NCI-H748 (cell line): ENCODE data around the gene AHNAK2.
"Not testable (repeated sequence)": the region's sequence is repeated elsewhere in the genome, so short reads cannot be mapped to it uniquely, and the experiment has no call there.

ENCODE experiments used
- DNase-seq: peaks from one replicate; lab custom pipeline; 2025; ENCODE audit not compliant: unreplicated experiment; lab: John Stamatoyannopoulos, UW

Gene AHNAK2

DNA sequence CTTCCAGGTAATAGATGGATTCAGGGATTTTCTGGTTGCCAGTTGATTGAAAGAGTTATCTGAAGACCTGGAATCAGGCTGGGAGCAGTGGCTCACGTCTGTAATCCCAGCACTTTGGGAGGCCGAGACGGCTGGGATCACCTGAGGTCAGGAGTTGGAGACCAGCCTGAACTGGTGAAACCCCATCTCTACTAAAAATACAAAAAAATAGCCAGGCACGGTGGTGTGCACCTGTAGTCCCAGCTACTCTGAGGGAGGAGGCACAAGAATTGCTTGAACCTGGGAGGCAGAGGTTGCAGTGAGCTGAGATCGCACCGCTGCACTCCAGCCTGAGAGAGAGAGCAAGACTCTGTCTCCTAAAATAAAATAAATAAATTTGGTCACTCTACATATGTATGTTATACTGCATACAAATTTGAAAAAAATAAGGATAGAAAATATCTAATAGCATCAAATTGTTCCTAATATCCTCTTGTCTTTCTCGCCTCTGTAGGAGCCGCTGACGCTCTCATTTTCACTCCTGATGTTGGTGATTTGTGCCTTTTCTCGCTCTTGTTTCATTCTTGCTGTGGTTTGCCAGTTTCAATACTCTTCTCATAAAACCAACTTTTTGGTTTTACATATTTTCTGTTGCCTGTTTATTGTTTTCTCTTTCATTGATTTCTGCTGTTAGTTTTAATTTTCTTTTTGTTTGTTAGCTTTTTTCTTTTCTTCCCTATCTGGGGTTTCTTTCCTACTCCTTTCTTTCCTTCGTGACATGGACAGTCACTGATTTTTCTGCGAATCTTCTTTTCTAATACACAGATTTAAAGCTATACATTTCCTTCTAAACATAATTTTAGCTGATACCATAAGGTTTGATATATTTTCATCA, 77.3 kb downstream of the AHNAK2 start:
- no peak for DNase-seq

DNA sequence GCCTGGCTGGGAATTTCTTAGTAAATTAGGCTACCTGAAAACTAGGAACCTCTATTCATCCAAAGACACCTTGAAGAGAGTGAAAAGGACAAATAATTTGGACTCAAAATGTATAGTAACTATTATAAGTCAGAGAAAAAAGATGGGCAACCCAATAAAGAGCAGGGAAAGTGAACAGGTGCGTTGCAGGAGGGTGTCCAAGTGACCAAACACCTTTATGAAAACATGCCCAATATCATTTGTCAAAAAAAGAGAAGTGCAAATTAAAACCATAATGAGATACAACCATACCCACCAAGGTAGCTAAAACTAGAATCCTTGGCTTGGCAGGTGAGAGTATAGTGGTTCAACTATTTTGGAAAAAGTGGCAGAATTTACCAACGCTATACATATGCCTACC, 78.4 kb downstream of the AHNAK2 start:
- DNase-seq, result no peak

DNA sequence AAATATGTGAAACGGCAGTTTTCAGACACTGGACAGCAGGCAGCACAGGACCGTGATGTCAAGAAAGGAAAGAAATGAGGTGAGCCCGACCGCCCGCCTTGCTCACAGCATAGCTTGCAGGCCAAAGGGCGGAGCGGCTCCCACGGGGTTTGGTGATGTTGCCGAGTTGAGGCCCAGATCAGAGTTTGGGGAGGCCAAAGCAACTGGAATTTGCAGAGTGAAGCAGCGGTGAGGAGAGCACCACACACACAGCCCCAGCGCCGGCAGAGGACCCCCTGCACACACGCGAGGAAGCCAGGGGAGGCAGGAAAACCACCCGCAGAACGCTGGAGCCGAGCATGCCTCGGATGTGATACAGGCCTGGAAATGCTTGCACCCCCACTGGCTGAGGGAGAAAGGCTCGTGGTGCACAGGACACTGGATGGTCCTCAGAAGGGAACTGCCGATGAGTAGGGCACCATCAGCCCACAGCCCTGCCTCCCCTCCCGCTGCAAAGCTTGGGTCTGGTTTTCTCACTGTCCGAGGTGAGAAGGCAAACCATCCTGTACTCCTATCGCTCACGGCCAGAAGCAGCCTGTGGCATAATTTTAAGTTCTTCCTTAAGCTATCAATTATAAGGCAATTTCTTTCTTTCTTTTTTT, 79.2 kb downstream of the AHNAK2 start:
- DNase-seq, result no peak

DNA sequence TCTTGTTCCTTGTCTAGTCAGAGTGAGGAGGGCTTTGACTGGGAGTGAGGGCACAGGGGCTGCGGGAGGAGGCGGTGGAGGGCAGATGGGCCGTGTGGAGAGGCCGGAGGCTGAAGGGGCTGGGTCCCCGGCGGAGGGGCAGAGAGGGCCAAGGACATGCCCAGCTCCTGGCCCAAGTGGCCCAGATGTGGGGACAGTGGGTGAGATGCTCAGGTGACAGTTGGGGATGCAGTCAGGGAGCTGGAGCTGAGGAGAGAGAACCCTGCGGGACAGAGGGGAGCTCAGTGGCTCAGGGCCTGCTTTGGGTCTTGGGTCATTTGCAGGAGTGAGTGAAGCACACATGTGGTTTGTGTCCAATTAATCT, 80.0 kb downstream of the AHNAK2 start:
- DNase-seq, result no peak

DNA sequence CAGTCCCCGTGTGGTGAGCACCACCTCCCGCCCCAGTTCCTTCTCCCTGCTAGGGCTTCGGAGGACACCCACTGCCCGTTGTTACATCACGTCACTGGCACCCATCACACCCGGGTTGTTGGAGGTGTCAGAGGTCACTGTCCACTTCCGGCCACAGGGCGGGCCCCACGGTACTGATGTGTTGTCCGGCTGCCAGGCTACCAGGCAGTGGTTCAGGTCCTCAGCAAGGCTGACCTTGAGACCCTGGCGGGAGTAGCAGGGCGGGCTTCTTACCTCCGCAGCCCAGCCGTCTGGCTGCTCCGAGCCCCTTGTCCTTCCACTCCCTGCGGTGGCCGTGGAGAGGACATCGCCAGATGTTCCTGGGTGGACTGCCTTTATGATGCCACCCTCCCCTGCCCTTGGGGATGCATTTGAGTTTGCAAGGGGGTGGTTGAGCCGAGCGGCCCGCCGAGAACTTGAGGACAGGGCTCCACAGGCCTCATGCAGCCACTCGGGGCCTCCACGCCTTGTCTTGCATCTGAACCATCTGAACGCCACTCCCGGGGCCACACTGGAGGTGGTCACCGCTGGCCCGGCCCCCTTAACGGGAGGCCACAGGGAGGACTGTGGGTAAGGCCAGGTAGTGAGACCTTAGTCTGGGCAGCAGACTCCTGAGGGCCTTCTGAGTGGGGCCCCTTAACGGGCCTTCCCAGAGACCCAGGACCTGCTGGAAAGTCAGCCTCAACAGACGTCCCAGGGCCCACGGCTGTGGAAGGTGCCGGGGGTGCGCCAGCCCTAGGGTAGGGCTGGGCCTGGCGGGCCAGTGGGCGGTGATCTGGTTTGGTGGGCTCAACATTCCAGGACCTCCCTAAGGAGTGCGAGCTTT, 80.6 kb downstream of the AHNAK2 start:
- DNase-seq, result no peak

DNA sequence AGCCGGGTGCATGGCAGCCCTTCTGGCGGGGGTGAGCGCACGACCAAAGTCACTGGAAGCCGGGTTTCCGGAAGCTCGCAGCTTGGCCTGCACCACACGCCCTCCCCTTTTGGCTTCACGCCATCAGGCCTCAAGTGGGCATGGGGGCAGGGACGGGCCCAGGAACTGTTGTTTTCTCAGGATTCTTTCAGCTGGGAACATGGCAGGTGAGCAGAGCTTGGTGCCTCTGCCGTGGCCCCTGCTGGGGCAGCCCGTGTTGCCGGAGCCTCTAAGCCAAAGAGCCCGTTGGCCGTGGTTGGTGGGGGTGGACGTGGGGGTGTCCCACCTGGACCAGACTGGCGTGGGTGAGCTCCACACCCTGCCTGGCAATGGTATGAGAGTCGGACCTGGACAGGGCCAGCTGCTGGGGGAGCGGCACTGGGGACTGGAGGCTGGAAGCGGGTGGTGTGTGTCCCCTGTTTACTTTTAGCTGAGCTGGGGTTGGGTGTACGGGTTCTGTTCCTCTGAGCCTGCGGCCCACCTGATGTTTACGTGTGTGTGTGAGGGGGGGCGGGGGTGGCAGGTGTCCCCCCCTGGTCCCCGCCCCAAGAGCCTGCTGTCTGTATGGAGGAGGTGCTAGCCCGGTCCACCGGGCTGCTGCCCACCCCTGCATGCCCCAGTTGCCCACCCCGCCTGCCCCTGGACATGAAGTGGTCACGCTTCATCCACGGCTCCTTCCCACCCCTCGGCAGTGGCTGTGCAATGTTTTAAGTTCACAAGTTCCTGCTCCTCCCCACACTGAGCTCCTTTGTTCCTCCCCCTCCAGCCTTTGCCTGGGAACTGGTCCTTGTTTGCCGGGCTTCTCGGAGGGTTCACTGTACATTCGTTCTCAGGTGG, 82.2 kb downstream of the AHNAK2 start:
- DNase-seq, result peak; percentile 78

DNA sequence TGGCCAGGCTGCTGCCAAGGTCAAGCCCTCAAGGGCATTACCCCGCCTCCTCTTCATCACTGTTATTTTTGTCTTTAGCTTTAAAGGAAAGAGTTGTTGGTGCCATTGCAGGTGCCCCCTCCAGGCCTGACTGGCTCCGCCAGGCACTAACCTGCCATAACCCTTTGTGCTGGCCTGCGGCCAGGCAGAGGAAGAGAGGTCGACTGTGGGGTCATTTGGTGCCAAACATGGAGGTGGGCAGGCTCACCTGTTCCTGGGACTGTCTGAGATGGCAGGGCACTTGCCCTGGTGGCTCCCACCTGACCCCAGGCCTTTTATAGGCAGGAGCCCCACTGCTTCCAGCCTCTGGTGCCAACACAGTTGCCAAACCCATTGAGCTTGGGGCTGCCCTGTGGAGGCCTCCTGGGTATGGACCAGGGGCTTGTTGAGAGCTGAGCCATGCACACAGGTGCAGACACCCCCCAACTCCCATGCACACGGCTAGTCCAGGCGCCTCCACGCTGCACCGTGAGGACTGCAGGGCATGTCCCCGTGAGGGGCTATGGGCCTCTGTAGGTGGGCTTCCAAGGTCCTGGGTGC, 82.9 kb downstream of the AHNAK2 start:
- no peak for DNase-seq

DNA sequence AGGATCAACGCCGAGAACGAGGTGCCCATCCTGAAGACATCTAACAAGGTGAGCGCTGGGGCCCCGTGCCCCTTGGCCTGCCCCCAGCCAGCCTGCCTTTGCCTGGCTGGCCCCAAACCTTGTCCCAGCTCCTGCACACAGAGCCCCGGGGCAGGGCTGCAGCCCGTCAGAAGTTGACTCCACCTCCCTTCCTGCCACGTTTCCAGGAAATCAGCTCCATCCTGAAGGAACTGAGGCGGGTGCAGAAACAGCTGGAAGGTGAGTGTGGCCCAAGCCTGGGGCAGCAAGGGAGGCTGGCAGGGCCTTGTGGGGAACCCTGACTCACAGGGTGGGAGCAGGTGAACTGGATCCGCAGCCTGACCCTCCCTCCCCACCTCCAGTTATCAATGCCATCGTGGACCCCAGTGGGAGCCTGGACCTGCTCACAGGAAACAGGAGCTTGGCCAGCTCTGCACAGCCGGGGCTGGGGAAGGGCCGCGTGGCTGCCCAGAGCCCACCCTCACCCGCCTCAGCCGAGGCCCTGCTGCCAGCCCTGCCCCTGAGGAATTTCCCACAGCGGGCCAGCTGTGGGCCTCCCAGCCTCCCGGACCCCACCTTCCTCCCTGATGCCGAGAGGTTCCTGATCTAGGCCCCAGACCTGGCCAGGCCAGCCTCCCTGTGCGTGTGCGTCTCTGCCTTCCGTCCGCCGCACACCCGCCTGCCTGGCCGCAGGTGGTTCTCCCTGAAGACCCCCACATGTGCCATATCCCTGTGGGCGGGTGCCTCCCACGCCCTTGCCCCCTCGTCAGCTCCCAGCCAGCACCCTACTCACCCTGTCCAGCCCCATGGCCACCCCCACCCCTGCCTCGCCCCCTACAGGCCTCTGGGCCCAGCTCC, 83.6 kb downstream of the AHNAK2 start:
- DNase-seq, result no peak

DNA sequence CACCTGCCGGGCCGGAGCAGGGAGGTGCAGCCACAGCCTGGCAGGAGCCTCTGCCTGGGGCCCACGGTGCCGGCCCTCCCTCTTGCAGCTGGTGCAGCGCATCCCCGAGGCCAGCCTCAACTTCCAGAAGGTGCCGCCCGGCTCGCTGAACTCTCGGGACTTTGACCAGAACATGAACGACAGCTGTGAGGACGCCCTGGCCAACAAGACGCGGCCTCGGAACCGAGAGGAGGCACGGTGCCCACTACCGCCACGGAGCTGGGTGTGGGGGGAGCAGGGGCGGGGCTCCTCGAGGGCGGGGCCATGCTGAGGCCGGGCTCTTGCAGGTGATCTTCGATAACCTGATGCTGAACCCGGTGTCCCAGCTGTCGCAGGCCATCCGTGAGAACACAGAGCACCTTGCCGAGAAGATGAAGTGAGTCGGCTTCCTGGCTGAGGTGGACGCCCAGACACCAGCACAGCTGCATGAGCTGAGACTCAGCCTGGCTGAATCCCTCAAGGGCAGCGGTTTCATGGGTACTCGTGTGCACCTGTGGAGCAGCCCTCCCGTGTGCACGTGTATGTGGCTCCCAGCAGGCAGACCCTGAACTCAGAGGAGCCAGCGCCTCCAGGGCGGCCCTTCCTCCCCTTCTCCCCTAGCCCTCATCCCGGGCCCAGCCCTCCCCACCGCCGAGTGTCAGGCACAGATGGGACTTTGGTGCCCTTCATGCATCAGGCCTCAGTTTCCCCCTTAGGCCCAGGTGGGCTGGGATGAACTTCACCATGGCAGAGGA, 84.6 kb downstream of the AHNAK2 start:
- DNase-seq, result no peak

DNA sequence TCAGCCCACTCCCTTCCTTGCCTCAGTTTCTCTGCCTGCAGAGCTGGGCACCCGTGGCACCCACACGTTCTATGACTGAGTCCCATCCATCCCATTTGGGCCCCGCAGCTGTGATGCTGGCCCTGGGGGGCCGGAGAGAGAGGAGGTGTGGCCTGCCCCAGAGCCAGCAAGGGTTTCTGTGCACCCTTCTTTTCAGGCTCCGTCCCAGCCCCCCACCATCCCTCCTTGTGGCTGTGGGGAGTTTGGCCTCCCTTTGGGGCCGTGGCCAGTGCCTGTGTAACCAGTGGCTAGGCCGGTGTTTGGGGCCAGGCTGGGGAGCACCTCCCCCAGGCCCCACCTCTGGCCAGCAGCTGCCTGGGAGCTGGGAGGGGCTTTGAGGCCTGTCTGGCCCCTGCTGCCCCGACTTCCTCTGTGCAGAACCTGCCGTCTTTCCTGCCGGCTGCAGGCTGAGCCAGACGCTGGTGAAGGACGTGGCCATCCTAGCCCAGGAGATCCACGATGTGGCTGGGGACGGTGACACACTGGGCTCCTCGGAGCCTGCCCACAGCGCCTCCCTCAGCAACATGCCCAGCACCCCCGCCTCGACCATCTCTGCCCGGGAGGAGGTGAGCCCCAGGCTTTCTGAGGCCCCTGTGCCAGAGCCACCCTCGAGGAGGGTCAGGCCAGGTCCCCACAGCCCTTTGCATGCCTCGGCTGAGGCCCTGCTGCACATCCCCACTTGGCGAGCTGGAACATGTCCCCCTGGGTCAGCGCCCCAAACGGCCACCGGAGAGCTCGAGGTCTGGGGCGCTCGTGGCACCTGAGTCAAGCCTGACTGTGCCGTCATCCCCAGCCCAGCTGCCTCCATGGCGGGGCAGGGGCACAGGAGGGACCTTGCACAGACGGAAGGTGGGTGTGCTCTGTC, 85.4 kb downstream of the AHNAK2 start:
- no peak for DNase-seq

DNA sequence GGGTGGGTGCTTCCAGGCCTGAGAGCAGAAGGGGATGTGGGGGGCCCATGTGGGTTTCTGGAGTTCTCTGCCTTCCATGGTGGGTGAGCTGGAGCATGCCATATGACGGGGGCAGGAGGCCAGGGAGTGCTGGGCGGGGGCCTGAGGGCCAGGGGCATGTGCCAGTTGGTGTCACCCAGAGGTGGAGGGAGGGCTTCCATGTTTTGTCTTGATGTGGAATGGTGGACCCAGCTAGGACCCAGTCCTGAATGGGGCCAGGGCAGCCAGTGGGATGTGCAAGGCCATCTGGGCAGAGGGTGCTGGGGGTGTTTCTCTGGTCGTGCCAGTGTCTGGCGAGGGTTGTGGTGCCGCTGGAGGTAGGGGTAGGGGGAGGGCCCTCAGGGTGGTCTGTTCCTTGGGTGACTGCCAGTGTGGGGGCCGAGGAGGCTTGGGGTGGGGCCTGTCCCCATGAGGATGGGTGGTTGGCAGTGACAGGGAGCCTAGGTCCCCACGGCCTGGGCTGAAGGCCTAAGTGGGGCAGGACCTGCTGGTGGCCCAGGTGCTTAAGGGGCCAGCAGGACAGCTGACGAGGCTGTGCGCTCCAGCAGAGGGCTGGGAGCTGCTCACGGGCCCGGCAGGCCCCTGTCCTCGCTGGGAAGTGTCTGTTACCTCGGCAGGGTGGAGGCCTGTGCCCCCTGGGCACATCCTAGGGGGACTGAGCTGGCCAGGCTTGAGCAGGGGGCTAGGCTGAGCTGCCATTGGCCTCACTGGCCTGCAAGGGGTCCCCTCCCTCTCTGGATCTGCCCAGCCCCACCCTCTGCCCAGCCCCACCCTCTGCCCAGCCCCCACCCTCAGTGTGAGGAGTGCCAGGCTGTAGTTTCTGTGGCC, 86.3 kb downstream of the AHNAK2 start:
- no peak for DNase-seq

DNA sequence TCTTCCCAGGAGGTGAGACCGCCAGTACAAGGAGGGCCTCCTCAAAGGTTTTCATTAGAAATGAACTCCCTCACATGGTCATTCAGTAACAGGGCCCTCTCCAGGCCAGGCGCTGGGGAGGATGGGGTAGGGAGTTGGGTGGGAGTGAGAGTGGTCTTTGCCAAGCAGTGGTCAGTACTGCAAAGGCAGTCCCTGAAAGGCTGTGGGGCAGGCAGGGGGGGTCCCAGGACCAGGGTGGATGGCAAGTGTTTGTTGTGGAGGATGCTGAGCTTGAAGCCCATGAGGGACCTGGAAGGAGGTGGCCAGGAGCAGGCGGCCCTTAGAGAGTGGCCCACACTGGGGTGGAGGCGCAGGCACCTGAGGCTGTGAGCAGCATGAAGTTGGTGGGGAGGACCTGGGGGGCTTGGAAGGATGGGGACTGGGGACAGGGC, 87.0 kb downstream of the AHNAK2 start:
- no peak for DNase-seq

DNA sequence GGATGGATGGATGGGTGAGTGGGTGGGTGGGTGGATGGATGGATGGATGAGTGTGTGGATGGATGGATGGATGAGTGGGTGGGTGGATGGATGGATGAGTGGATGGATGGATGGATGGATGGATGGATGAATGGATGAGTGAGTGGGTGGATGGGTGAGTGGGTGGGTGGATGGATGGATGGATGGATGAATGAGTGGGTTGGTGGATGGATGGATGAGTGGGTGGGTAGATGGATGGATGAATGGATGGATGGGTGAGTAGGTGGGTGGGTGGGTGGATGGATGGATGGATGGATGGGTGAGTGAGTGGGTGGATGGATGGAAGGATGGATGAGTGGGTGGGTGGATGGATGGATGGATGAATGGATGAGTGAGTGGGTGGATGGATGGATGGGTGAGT, 87.9 kb downstream of the AHNAK2 start:
- DNase-seq, result not testable (repeated sequence)

DNA sequence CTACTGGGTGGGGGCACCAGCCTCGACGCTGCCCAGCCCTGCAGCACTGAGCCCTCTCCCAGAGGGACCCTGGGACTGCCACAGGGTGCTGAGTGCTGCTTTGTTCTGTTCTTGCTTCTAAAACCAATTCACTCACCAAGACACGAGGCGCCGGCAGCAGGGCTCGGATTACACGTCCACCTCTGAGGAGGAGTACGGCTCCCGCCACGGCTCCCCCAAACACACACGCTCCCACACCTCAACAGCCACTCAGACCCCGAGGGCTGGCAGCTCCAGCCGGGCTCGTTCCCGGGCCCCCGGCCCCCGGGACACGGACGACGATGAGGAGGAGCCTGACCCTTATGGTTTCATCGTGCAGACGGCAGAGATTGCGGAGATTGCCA, 88.8 kb downstream of the AHNAK2 start:
- no peak for DNase-seq

DNA sequence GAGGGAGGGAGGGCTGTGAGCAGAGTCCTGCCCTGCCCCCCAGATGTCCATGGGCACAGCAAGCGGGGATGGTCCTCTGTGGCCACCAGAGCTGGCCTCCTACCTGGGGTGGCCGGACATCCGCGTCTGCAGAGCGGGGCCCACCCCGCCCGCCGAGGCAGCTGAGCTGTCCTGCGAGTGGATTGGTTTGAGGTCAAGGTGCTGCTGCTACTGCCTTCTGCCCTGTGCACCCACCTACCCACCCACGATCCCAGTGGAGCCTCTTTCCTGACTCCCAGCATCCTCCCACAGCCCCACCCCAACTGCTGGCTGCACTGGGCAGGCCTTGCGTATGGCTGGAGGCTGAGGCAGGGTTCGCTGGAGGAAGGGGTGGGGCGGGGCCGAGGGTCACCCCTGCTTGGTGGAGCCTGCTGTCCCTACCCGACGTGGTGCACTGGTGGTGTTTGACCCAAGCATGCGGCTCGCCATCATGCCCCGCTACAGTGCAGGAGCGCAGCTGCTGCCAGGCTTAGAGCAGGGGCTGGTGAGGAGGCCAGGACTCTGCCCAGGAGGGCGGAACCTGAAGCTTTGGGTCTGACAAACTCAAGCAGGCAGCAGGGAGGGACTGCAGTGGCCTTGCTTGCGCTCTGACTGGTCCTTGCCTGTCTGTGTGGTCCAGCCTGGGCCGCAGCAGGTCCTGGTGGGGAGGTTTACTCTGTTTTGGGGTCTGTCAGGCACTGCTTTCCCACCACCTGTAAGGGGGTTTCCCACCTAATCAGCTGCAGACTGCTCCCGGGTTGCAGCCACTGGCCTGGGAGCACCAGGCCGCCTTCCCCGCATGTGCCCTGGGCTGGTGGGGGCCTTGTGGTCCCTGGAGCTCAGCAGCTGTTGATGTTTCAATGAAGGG, 89.4 kb downstream of the AHNAK2 start:
- DNase-seq, result no peak
